ENCODE data around the gene SAMD4B. TPM values are rescaled to one million over a fixed set of nuclear protein-coding genes. Genes with fewer than 3 reads are reported as not detected.
A peak's percentile ranks its signal among the peaks of the same experiment; 100 is the strongest.

The SAMD4B gene
- total RNA-seq, 4 donors from 2014 or later: 79.5 to 212 (median 124) TPM

- WGBS, 2 donors: 1 to 6% methylated on average over 14 to 21 of the region's 52 CpGs
- Histone ChIP-seq H3K36me3 (peaks cover 14 to 20% of the 10 kb centered on the region in 2 donors), H3K27me3 (no peaks in the 10 kb centered on the region), H3K9me3 (no peaks in the 10 kb centered on the region), H3K4me3 (replicated peaks in 1 of 3) (peak overlapping the region in 2 of 3 donors; percentile 92 to 99), H3K27ac (peak overlapping the region; percentile 95 to 100 (median 99)), H3K4me1 (peaks cover 40 to 45% of the 10 kb centered on the region in 2 donors)
- TF ChIP-seq POLR2A (IDR thresholded peaks at IDR 0.05): peak; percentile 77 to 96
- no peak for TF ChIP-seq CTCF (IDR thresholded peaks at IDR 0.05)
- intact Hi-C loops (cut with DNase I): no loop called here
- DNase-seq: peak; percentile 96 to 98
These were observed 67.2 kb downstream of the SAMD4B start for GRCh38 chr19:39409208-39410016.

- H3K36me3 ChIP-seq: peaks cover 14 to 20% of the 10 kb centered on the region in 2 donors
- H3K4me1 ChIP-seq: peaks cover 40 to 44% of the 10 kb centered on the region in 2 donors
- no peaks in the 10 kb centered on the region for H3K9me3 ChIP-seq
- H3K4me3 ChIP-seq (replicated peaks in 1 of 3): peak overlapping the region in 2 of 3 donors; percentile 92 to 99
- intact Hi-C loops (cut with DNase I): no loop called here
- peak overlapping the region; percentile 95 to 100 (median 99) for H3K27ac ChIP-seq
- peak in 1 of 2 donors; percentile 22 for TF ChIP-seq POLR2A (IDR thresholded peaks at IDR 0.05)
- no peak for TF ChIP-seq CTCF (IDR thresholded peaks at IDR 0.05)
- DNase-seq: peak; percentile 61 to 67
- H3K27me3 ChIP-seq: no peaks in the 10 kb centered on the region
- 5% methylated on average over 31 to 33 of the region's 35 CpGs for WGBS, 2 donors
These were observed 68.0 kb downstream of the SAMD4B start for GRCh38 chr19:39410017-39410830.

GRCh38 chr19:39410831-39411080 lies 68.5 kb downstream of the SAMD4B start:
- Histone ChIP-seq H3K36me3 (peaks cover 14 to 20% of the 10 kb centered on the region in 2 donors), H3K27me3 (no peaks in the 10 kb centered on the region), H3K9me3 (no peaks in the 10 kb centered on the region), H3K4me3 (replicated peaks in 1 of 3) (peak overlapping the region in 1 of 3 donors; percentile 92), H3K27ac (peak overlapping the region; percentile 95 to 100 (median 99)), H3K4me1 (peaks cover 40 to 44% of the 10 kb centered on the region in 2 donors)
- intact Hi-C loops (cut with DNase I): no loop called here
- WGBS, 2 donors: 53 to 64% methylated on average over 1 of the region's 1 CpG
- TF ChIP-seq POLR2A (IDR thresholded peaks at IDR 0.05) (no peak), CTCF (IDR thresholded peaks at IDR 0.05) (no peak)
- no peak for DNase-seq

- intact Hi-C loops (cut with DNase I): no loop called here
- Histone ChIP-seq H3K27ac (peak overlapping the region; percentile 95 to 100 (median 99)), H3K9me3 (no peaks in the 10 kb centered on the region), H3K4me1 (peaks cover 41 to 44% of the 10 kb centered on the region in 2 donors), H3K27me3 (no peaks in the 10 kb centered on the region), H3K36me3 (peaks cover 14 to 20% of the 10 kb centered on the region in 2 donors), H3K4me3 (replicated peaks in 1 of 3) (peak overlapping the region in 1 of 3 donors; percentile 92)
- 32 to 33% methylated on average over 9 of the region's 9 CpGs for WGBS, 2 donors
- TF ChIP-seq CTCF (IDR thresholded peaks at IDR 0.05): no peak
- peak; percentile 37 to 60 for DNase-seq
These were observed 69.0 kb downstream of the SAMD4B start for GRCh38 chr19:39411081-39411831.

All from thyroid gland (tissue), 4 donors.